Heart right ventricle (tissue), 16 donors: Measurements from ENCODE around the gene VENTX. TPM values are rescaled to one million over a fixed set of nuclear protein-coding genes. Genes with fewer than 3 reads are reported as not detected.
A peak's percentile ranks its signal among the peaks of the same experiment; 100 is the strongest.

ENCODE experiments used
- ATAC-seq, 8 donors: fragments of 200-7000 bp; cut with Tn5 transposase; one replicate each; pipeline ENCODE4 v1.9.1; 2020; ENCODE audit warnings: mild to moderate bottlenecking in 8 of 8, moderate library complexity in 8 of 8, moderate number of reproducible peaks in 1 of 8
- DNase-seq, 2 donors: peaks; one replicate each; pipeline ENCODE4 v3.0.0-alpha.2; 2020
- H3K27ac ChIP-seq, 10 donors: fragments of 200-600 bp; sonication (generic) in 2 of 10; one replicate each; pipeline versions ENCODE4 v1.5.0 to v1.8.0; 2020 to 2022; ENCODE audit warnings: mild to moderate bottlenecking in 3 of 10
- H3K27me3 ChIP-seq, 7 donors: fragments of 200-600 bp; one replicate each; pipeline ENCODE4 v1.8.0; 2021 to 2022; ENCODE audit warnings: mild to moderate bottlenecking in 2 of 7
- H3K36me3 ChIP-seq, 9 donors: fragments of 200-600 bp; sonication (generic) in 1 of 9; one replicate each; pipeline versions ENCODE4 v1.5.0 to v1.8.0; 2020 to 2022; ENCODE audit warnings: mild to moderate bottlenecking in 2 of 9
- H3K4me1 ChIP-seq, 9 donors: fragments of 200-600 bp; sonication (generic) in 1 of 9; one replicate each; pipeline versions ENCODE4 v1.5.0 to v1.8.0; 2020 to 2022; ENCODE audit warnings: mild to moderate bottlenecking in 4 of 9
- H3K4me3 ChIP-seq, 10 donors: fragments of 200-600 bp; sonication (generic) in 2 of 10; one replicate each; pipeline versions ENCODE4 v1.5.0 to v1.8.0; 2020 to 2022; ENCODE audit warnings: mild to moderate bottlenecking in 7 of 10, moderate library complexity in 2 of 10
- H3K9me3 ChIP-seq, 11 donors: fragments of 200-600 bp in 10 of 11; sonication (generic) in 2 of 11; one replicate each; pipeline versions ENCODE4 v1.5.0 to v1.8.0; 2013 to 2022; ENCODE audit warnings: mild to moderate bottlenecking in 2 of 11, control low read depth in 1 of 11, moderate library complexity in 1 of 11
- CTCF ChIP-seq, 9 donors: fragments of 200-600 bp; sonication (generic) in 2 of 9; IDR thresholded peaks; one replicate each; pipeline versions ENCODE4 v1.5.0 to v1.8.0; 2021 to 2022; ENCODE audit warnings: antibody characterized with exemption in 9 of 9, mild to moderate bottlenecking in 5 of 9, moderate library complexity in 1 of 9
- WGBS, 2 donors: extraction: QIAGEN DNeasy Blood & Tissue Kit; methylation state at CpG; one replicate each; pipeline ENCODE4 v1.1.7; 2013; ENCODE audit warnings: inconsistent platforms in 1 of 2; 5-methylcytosine and 5-hydroxymethylcytosine counted together
- intact Hi-C, 10 donors: fragments of 100-400 bp; cut with DNase I; formaldehyde crosslinking; loops; one replicate each; pipeline versions ENCODE4 v1.11.1 to v1.14.2; 2022
- polyA plus RNA-seq, 2 donors: library from polyadenylated mRNA; stranded (reverse); fragments of 200-250 nt; gene quantifications; one replicate each; pipeline ENCODE4 v1.2.3, GENCODE V29; 2013
- total RNA-seq, 10 donors: library from RNA; stranded (reverse); fragmentation: NEBNext Ultra II Directional in 3 of 10; extraction: Animal tissue kit (Norgen Biotek cat#: 25700) in 3 of 10; gene quantifications; one replicate each; pipeline versions ENCODE4 v1.2.1 to v1.2.4, GENCODE V29; 2021 to 2023
- donor health status: Arrhythmogenic right ventricular cardiomyopathy.
- donor health status: ischemic (EF 13 %, LVEDD 7.1; RV severe dilation, severe dysfunction).
- donor health status: healthy with polysubstance abuse.
- donor health status: DM: no; HTN: yes; CAD: no.
- donor health status: DM: no; HTN: no; CAD: no.
- donor health status: ischemic (EF 25% LVEDD 6.9; RV normal size, moderate dysfunction).
- donor health status: ischemic (EF 25% LVEDD 5.7; RV mildly dilated, moderate dysfunction).
- donor health status: healthy.
- donor health status: DM: yes; HTN: yes; CAD: no.
- donor health status: Ischemic cardiomyopathy.
- donor health status: ischemic (EF 35%, LVEDD 5.7; RV mildly dilated, moderate dysfunction).
- donor health status: nonischemic (EF 11% LVEDD 7.7; RV severe dilation, severe dysfunction).
- donor health status: DM: yes; HTN: yes; CAD: no.
- donor health status: PGD.
- donor health status: ischemic (EF 29% LVEDD 5.4; RV normal size, mild dysfunction).
- donor health status: nonischemic (EF 23%, LVEDD 6.1; RV moderate dilation, normal function).

The VENTX gene
- total and polyA plus RNA-seq, 12 donors = 0.19 to 1.5 (median 0.64) TPM; not detected in 1

- no peak for TF ChIP-seq CTCF (IDR thresholded peaks at IDR 0.05)
- Histone ChIP-seq H3K4me3 (no peak overlapping the region), H3K4me1 (no peaks in the 10 kb centered on the region), H3K36me3 (no peaks in the 10 kb centered on the region), H3K27me3 (peaks cover 0 to 17% (median 0%) of the 10 kb centered on the region in 7 donors), H3K9me3 (no peaks in the 10 kb centered on the region), H3K27ac (no peak overlapping the region)
- DNase-seq = peak in 1 of 2 donors; percentile 14
- no peak for ATAC-seq
- 90% methylated on average over 35 to 36 of the region's 36 CpGs for WGBS, 2 donors
- intact Hi-C loops = no loop called here
These were observed 30.5 kb upstream of the VENTX start for GRCh38 chr10:133207041-133207600.

GRCh38 chr10:133207627-133208026 lies 30.0 kb upstream of the VENTX start:
- ATAC-seq = no peak
- H3K27ac ChIP-seq = no peak overlapping the region
- intact Hi-C loops = no loop called here
- no peak for TF ChIP-seq CTCF (IDR thresholded peaks at IDR 0.05)
- H3K27me3 ChIP-seq = peaks cover 0 to 18% (median 2%) of the 10 kb centered on the region in 7 donors
- WGBS, 2 donors = 53 to 66% methylated on average over 17 of the region's 17 CpGs
- H3K4me3 ChIP-seq = no peak overlapping the region
- peak in 1 of 2 donors; percentile 7 for DNase-seq
- no peaks in the 10 kb centered on the region for H3K36me3 ChIP-seq
- H3K9me3 ChIP-seq = no peaks in the 10 kb centered on the region
- H3K4me1 ChIP-seq = no peaks in the 10 kb centered on the region

- no peaks in the 10 kb centered on the region for H3K4me1 ChIP-seq
- intact Hi-C loops = no loop called here
- DNase-seq (no peak), ATAC-seq (no peak)
- whole genome bisulfite sequencing, 2 donors = 89 to 93% methylated on average over 16 to 18 of the region's 18 CpGs
- H3K27me3 ChIP-seq = peaks cover 0 to 27% (median 10%) of the 10 kb centered on the region in 7 donors
- H3K27ac ChIP-seq = no peak overlapping the region
- TF ChIP-seq CTCF (IDR thresholded peaks at IDR 0.05) = no peak
- no peaks in the 10 kb centered on the region for H3K36me3 ChIP-seq
- no peaks in the 10 kb centered on the region for H3K9me3 ChIP-seq
- H3K4me3 ChIP-seq = no peak overlapping the region
These were observed 29.2 kb upstream of the VENTX start for GRCh38 chr10:133208466-133208865.

GRCh38 chr10:133209117-133209516 lies 28.5 kb upstream of the VENTX start:
- 94 to 97% methylated on average over 14 of the region's 14 CpGs for WGBS, 2 donors
- no peaks in the 10 kb centered on the region for H3K9me3 ChIP-seq
- no peak overlapping the region for H3K4me3 ChIP-seq
- H3K36me3 ChIP-seq = no peaks in the 10 kb centered on the region
- H3K4me1 ChIP-seq = no peaks in the 10 kb centered on the region
- DNase-seq = no peak
- ATAC-seq = no peak
- no peak for TF ChIP-seq CTCF (IDR thresholded peaks at IDR 0.05)
- H3K27ac ChIP-seq = no peak overlapping the region
- peaks cover 0 to 33% (median 10%) of the 10 kb centered on the region in 7 donors for H3K27me3 ChIP-seq
- intact Hi-C loops = no loop called here
